DND-41 (cell line): ENCODE data around the gene VASH2.

Source experiments
- ATAC-seq: fragments of 200-7000 bp; cut with Tn5 transposase; 3 replicates; pipeline ENCODE4 v1.9.1; 2021; ENCODE audit warnings: low read depth; ENCODE audit not compliant: insufficient read depth
- DNase-seq: peaks from one replicate; pipeline ENCODE4 v3.0.0-alpha.2; 2020
- H2AFZ ChIP-seq: 2 replicates; pipeline ENCODE4 v1.6.0; 2012; ENCODE audit warnings: low read depth, low read length
- H3K27ac ChIP-seq: 2 replicates; pipeline ENCODE4 v1.5.1; 2012; ENCODE audit warnings: low read length, inconsistent platforms
- H3K27me3 ChIP-seq: fragments of 200-600 bp; sonication (generic); 2 replicates; pipeline ENCODE4 v1.6.0; 2012; ENCODE audit warnings: low read length, mild to moderate bottlenecking, inconsistent platforms; ENCODE audit not compliant: insufficient read depth, poor library complexity
- H3K36me3 ChIP-seq: 2 replicates; pipeline ENCODE4 v1.5.1; 2012; ENCODE audit warnings: low read length, inconsistent platforms; ENCODE audit not compliant: insufficient read depth
- H3K4me1 ChIP-seq: 2 replicates; pipeline ENCODE4 v1.5.1; 2012; ENCODE audit warnings: mild to moderate bottlenecking, low read length; ENCODE audit not compliant: insufficient read depth
- H3K4me2 ChIP-seq: 2 replicates; pipeline ENCODE4 v1.6.0; 2012; ENCODE audit warnings: mild to moderate bottlenecking, moderate library complexity, low read length, inconsistent platforms; ENCODE audit not compliant: insufficient read depth
- H3K4me3 ChIP-seq, 2 experiments: fragments of 200-600 bp in 1 of 2; shearing (Covaris generic) in 1 of 2; 2 replicates each; pipeline ENCODE4 v1.5.1; 2012 to 2016; ENCODE audit warnings: inconsistent platforms in 2 of 2, low read length in 2 of 2, mild to moderate bottlenecking in 2 of 2, low read depth in 1 of 2, moderate library complexity in 1 of 2
- H3K79me2 ChIP-seq: 2 replicates; pipeline ENCODE4 v1.6.0; 2012; ENCODE audit warnings: low read length, inconsistent platforms; ENCODE audit not compliant: insufficient read depth
- H3K9ac ChIP-seq: 2 replicates; pipeline ENCODE4 v1.6.0; 2012; ENCODE audit warnings: low read depth, mild to moderate bottlenecking, inconsistent platforms, low read length, moderate library complexity
- H3K9me3 ChIP-seq: 2 replicates; pipeline ENCODE4 v1.5.1; 2012; ENCODE audit warnings: low read length, moderate library complexity, mild to moderate bottlenecking, inconsistent platforms; ENCODE audit not compliant: insufficient read depth, severe bottlenecking
- H4K20me1 ChIP-seq: 2 replicates; pipeline ENCODE4 v1.6.0; 2012; ENCODE audit warnings: low read length; ENCODE audit not compliant: insufficient read depth
- CTCF ChIP-seq: IDR thresholded peaks from 2 replicates; pipeline ENCODE4 v1.5.1; 2012; ENCODE audit warnings: borderline replicate concordance, low read length, moderate library complexity, mild to moderate bottlenecking; ENCODE audit not compliant: poor library complexity, severe bottlenecking; ENCODE audit errors: extremely low read depth
- EZH2 ChIP-seq: IDR thresholded peaks from 3 replicates; pipeline ENCODE4 v1.6.1; 2012; ENCODE audit warnings: borderline replicate concordance, low read depth, mild to moderate bottlenecking, moderate library complexity, low read length, inconsistent platforms; ENCODE audit not compliant: severe bottlenecking

The VASH2 gene

GRCh38 chr1:213015099-213016050 lies 65.0 kb downstream of the VASH2 start, which contains the start of gene ANGEL2:
ANGEL2 (minus strand) TSS chr1:213015867; CDS start chr1:213015671, 196 bp downstream.
- Histone ChIP-seq H3K27ac (peak within 1 kb of the TSS; percentile 95), H3K4me1 (peaks cover 27% of the 10 kb centered on the region), H3K9me3 (no peaks in the 10 kb centered on the region), H2AFZ (peak within 1 kb of the TSS; percentile 92), H3K4me3 (peak within 1 kb of the TSS; percentile 60 to 88), H3K9ac (peak within 1 kb of the TSS; percentile 83), H3K36me3 (peaks cover 24% of the 10 kb centered on the region; the same call in 1 of the 2 replicates), H3K4me2 (peak within 1 kb of the TSS; percentile 84), H3K27me3 (no peaks in the 10 kb centered on the region), H3K79me2 (peaks cover 49% of the 10 kb centered on the region), H4K20me1 (no peaks in the 10 kb centered on the region)
- peak; percentile 97 for DNase-seq
- ATAC-seq, result peak; percentile 95
- TF ChIP-seq CTCF, result no peak
- no peak for TF ChIP-seq EZH2

GRCh38 chr1:213017447-213018273 lies 67.3 kb downstream of the VASH2 start:
- Histone ChIP-seq H3K4me3 (no peak overlapping the region), H3K27ac (no peak overlapping the region), H3K79me2 (peaks cover 26% of the 10 kb centered on the region), H3K9me3 (no peaks in the 10 kb centered on the region), H3K4me1 (peaks cover 27% of the 10 kb centered on the region), H3K27me3 (no peaks in the 10 kb centered on the region), H2AFZ (no peak overlapping the region), H4K20me1 (no peaks in the 10 kb centered on the region), H3K36me3 (peaks cover 6% of the 10 kb centered on the region; the same call in 1 of the 2 replicates), H3K9ac (no peak overlapping the region), H3K4me2 (no peak overlapping the region)
- DNase-seq (no peak), ATAC-seq (no peak)
- no peak for TF ChIP-seq CTCF
- TF ChIP-seq EZH2, result no peak

- H3K79me2 ChIP-seq, result peaks cover 8% of the 10 kb centered on the region
- ATAC-seq, result no peak
Observed at GRCh38 chr1:213019450-213019849, 69.1 kb downstream of the VASH2 start.

More at GRCh38 chr1:213019450-213019849, 69.1 kb downstream of the VASH2 start:
- no peak for TF ChIP-seq EZH2
- H3K9ac ChIP-seq, result no peak overlapping the region
- H3K4me1 ChIP-seq, result peaks cover 12% of the 10 kb centered on the region
- DNase-seq, result no peak
- H3K36me3 ChIP-seq, result no peaks in the 10 kb centered on the region
- H3K9me3 ChIP-seq, result no peaks in the 10 kb centered on the region
- H4K20me1 ChIP-seq, result no peaks in the 10 kb centered on the region
- peaks cover 3% of the 10 kb centered on the region for H3K27me3 ChIP-seq
- no peak overlapping the region for H3K4me2 ChIP-seq
- H3K4me3 ChIP-seq, result no peak overlapping the region
- H3K27ac ChIP-seq, result no peak overlapping the region
- no peak overlapping the region for H2AFZ ChIP-seq
